B cell (primary cell): ENCODE measurements around the gene PNKP. TPM values are rescaled to one million over a fixed set of nuclear protein-coding genes. Genes with fewer than 3 reads are reported as not detected.

ENCODE experiments used
- ATAC-seq: fragments of 200-7000 bp; cut with Tn5 transposase; one replicate; pipeline ENCODE4 v1.10.0; 2021; ENCODE audit warnings: low read depth, mild to moderate bottlenecking, moderate number of reproducible peaks, moderate library complexity
- CTCF ChIA-PET: fragments of 350-600 bp; sonication (Branson Sonifier 250); formaldehyde crosslinking; loops from one replicate; lab custom pipeline; 2021; ENCODE audit warnings: antibody characterized with exemption, inconsistent platforms; lab: Charles Lee
- POLR2A ChIA-PET: fragments of 350-600 bp; sonication (Branson Sonifier 250); formaldehyde crosslinking; loops from one replicate; lab custom pipeline; 2021; ENCODE audit warnings: antibody characterized with exemption; lab: Charles Lee
- DNase-seq: peaks from one replicate; pipeline ENCODE4 v3.0.0; 2013
- H2AFZ ChIP-seq: 2 replicates; pipeline ENCODE4 v1.6.1; 2012; ENCODE audit warnings: mild to moderate bottlenecking, low read depth, low read length; ENCODE audit not compliant: insufficient read depth, poor library complexity, severe bottlenecking
- H3K27ac ChIP-seq, 2 donors: 1 replicate in 1 of 2; 2 replicates in 1 of 2; pipeline ENCODE4 v1.5.1; 2012 to 2013; ENCODE audit warnings: low read length in 2 of 2, mild to moderate bottlenecking in 2 of 2, moderate library complexity in 1 of 2
- H3K27me3 ChIP-seq, 4 experiments: fragments of 200-600 bp in 1 of 4; sonication (generic) in 1 of 4; replicated peaks in 1 of 4; 1 replicate in 2 of 4; 2 replicates in 2 of 4; pipeline versions ENCODE4 v1.6.1 to v1.7.0; 2013 to 2016; ENCODE audit warnings: low read length in 3 of 4, mild to moderate bottlenecking in 2 of 4, mixed read lengths in 1 of 4, moderate library complexity in 1 of 4; ENCODE audit not compliant: insufficient read depth in 4 of 4, control insufficient read depth in 3 of 4; ENCODE audit errors: control extremely low read depth in 1 of 4
- H3K36me3 ChIP-seq, 2 experiments: replicated peaks in 1 of 2; 1 replicate in 1 of 2; 2 replicates in 1 of 2; pipeline versions ENCODE4 v1.6.1 to v1.7.1; 2013; ENCODE audit warnings: low read length in 1 of 2; ENCODE audit not compliant: insufficient read depth in 2 of 2, control insufficient read depth in 1 of 2; ENCODE audit errors: control extremely low read depth in 1 of 2, extremely low read depth in 1 of 2
- H3K4me1 ChIP-seq, 2 donors: fragments of 200-600 bp in 1 of 2; sonication (generic) in 1 of 2; 1 replicate in 1 of 2; 2 replicates in 1 of 2; pipeline versions ENCODE4 v1.5.1 to v1.6.1; 2013 to 2017; ENCODE audit warnings: low read length in 2 of 2; ENCODE audit not compliant: control insufficient read depth in 2 of 2, insufficient read depth in 2 of 2
- H3K4me2 ChIP-seq: replicated peaks from 2 replicates; pipeline ENCODE3; 2012; ENCODE audit warnings: mild to moderate bottlenecking, low read depth, low read length; ENCODE audit not compliant: poor library complexity, severe bottlenecking
- H3K4me3 ChIP-seq, 5 experiments: fragments of 200-600 bp in 1 of 5; sonication (generic) in 1 of 5; 1 replicate in 3 of 5; 2 replicates in 2 of 5; pipeline versions ENCODE4 v1.5.1 to v1.7.0; 2011 to 2016; ENCODE audit warnings: low read length in 4 of 5, mild to moderate bottlenecking in 4 of 5, low read depth in 2 of 5, control low read depth in 1 of 5, moderate library complexity in 1 of 5; ENCODE audit not compliant: insufficient read depth in 1 of 5; ENCODE audit errors: control extremely low read depth in 1 of 5, extremely low read depth in 1 of 5
- H3K79me2 ChIP-seq: fragments of 200-600 bp; sonication (generic); one replicate; pipeline ENCODE4 v1.6.0; 2016; ENCODE audit warnings: low read length; ENCODE audit not compliant: control insufficient read depth, insufficient read depth
- H3K9ac ChIP-seq: fragments of 200-600 bp; sonication (generic); 2 replicates; pipeline ENCODE4 v1.6.1; 2017; ENCODE audit warnings: mild to moderate bottlenecking, low read length, moderate library complexity
- H3K9me3 ChIP-seq, 3 donors: one replicate each; pipeline versions ENCODE4 v1.6.1 to v1.7.1; 2013; ENCODE audit warnings: low read length in 2 of 3; ENCODE audit not compliant: control insufficient read depth in 2 of 3, insufficient read depth in 1 of 3; ENCODE audit errors: control extremely low read depth in 1 of 3
- H4K20me1 ChIP-seq: 2 replicates; pipeline ENCODE4 v1.6.0; 2012; ENCODE audit warnings: mild to moderate bottlenecking, low read length; ENCODE audit not compliant: insufficient read depth, control insufficient read depth, poor library complexity, severe bottlenecking
- H3K27ac Mint-ChIP-seq: one replicate; pipeline ENCODE4 v1.8.0; 2021; ENCODE audit warnings: mixed read lengths
- H3K27me3 Mint-ChIP-seq: one replicate; pipeline ENCODE4 v1.8.0; 2021; ENCODE audit warnings: mixed read lengths
- H3K4me1 Mint-ChIP-seq: one replicate; pipeline ENCODE4 v1.8.0; 2021; ENCODE audit warnings: mixed read lengths
- H3K4me3 Mint-ChIP-seq: one replicate; pipeline ENCODE4 v1.8.0; 2021; ENCODE audit warnings: mixed read lengths
- H3K9me3 Mint-ChIP-seq: one replicate; pipeline ENCODE4 v1.8.0; 2022; ENCODE audit warnings: mixed read lengths; ENCODE audit not compliant: insufficient read depth
- EZH2 ChIP-seq: IDR thresholded peaks from 2 replicates; pipeline ENCODE4 v1.6.1; 2012; ENCODE audit warnings: borderline replicate concordance, low read depth, mild to moderate bottlenecking, moderate library complexity, low read length; ENCODE audit not compliant: insufficient read depth, poor library complexity, severe bottlenecking
- WGBS: methylation state at CpG from one replicate; pipeline ENCODE4 v1.1.5; 2013; ENCODE audit warnings: missing lambda C conversion rate; ENCODE audit not compliant: insufficient coverage; 5-methylcytosine and 5-hydroxymethylcytosine counted together
- intact Hi-C: fragments of 100-400 bp; cut with micrococcal nuclease; formaldehyde crosslinking; loops from one replicate; pipeline ENCODE4 v1.10.0; 2022
- polyA plus RNA-seq: library from polyadenylated mRNA; depleted of rRNA; stranded (reverse); fragments of >200 nt; gene quantifications from 2 replicates; pipeline ENCODE4 v1.2.3, GENCODE V29; 2012
- total RNA-seq, 2 donors: library from RNA; stranded (reverse); fragments of 120-200 nt in 1 of 2; gene quantifications; 1 replicate in 1 of 2; 2 replicates in 1 of 2; pipeline versions ENCODE4 v1.2.3 to v1.2.4, GENCODE V29; 2013 to 2022
- TF ChIP-seq, protein P1 (sequence below): fragments of 200-600 bp; IDR thresholded peaks from one replicate; pipeline ENCODE4 v1.8.0; 2022; ENCODE audit warnings: antibody characterized with exemption, mild to moderate bottlenecking

The PNKP gene
- total and polyA plus RNA-seq, 2 donors (not counting 1 experiment from before 2014, with no cell fraction given) = 173 to 274 TPM

DNA sequence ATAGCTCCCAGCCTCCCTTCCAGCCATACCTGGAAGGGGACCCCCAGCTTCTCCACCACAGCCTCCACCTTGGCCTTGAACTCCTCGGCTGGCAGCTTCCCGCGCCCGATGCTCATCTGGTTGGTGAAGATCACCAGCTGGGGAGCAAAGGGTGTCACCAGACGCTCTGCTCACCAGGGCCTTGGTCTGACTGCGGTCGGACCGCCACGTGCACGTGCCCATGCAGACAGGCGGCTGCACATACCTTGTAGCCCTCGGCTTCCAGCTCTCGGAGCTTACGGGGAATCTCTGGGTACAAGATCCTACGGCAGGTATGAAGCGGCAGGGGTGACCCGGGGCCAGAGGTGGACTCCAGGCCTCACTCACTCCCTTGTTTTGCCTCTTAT, 3.4 kb downstream of the PNKP start:
- Mint-ChIP-seq H3K4me3 (no peak overlapping the region), H3K4me1 (peaks cover 40% of the 10 kb centered on the region)
- WGBS = 97% methylated on average over 17 of the region's 17 CpGs

More for the DNA sequence above, 3.4 kb downstream of the PNKP start:
- Histone ChIP-seq H3K36me3 (peaks cover 0 to 50% of the 10 kb centered on the region in 2 experiments), H3K27me3 (no peaks in the 10 kb centered on the region), H3K4me1 (peaks cover 18 to 35% of the 10 kb centered on the region in 2 donors), H2AFZ (no peak overlapping the region), H4K20me1 (peaks cover 63% of the 10 kb centered on the region), H3K27ac (no peak overlapping the region), H3K4me2 (no peak overlapping the region), H3K4me3 (no peak overlapping the region), H3K9ac (no peak overlapping the region), H3K9me3 (peaks cover 0 to 17% (median 0%) of the 10 kb centered on the region in 3 donors), H3K79me2 (peaks cover 45% of the 10 kb centered on the region)
- no peak for ATAC-seq
- Mint-ChIP-seq H3K27me3 (no peaks in the 10 kb centered on the region), H3K27ac (no peak overlapping the region), H3K9me3 (no peaks in the 10 kb centered on the region)
- intact Hi-C loops = no loop called here
- ChIA-PET CTCF (interaction anchor here (0.6 kb wide), 1 partner anchor 419 kb away, joined by 4 read pairs; no protein-coding TSS in a partner anchor), POLR2A (interaction anchor here (1.0 to 1.5 kb wide), 2 partner anchors 13 to 54 kb away, joined by 4 to 10 read pairs; partner anchors contain the start of gene PTOV1)
- TF ChIP-seq, protein P1, sequence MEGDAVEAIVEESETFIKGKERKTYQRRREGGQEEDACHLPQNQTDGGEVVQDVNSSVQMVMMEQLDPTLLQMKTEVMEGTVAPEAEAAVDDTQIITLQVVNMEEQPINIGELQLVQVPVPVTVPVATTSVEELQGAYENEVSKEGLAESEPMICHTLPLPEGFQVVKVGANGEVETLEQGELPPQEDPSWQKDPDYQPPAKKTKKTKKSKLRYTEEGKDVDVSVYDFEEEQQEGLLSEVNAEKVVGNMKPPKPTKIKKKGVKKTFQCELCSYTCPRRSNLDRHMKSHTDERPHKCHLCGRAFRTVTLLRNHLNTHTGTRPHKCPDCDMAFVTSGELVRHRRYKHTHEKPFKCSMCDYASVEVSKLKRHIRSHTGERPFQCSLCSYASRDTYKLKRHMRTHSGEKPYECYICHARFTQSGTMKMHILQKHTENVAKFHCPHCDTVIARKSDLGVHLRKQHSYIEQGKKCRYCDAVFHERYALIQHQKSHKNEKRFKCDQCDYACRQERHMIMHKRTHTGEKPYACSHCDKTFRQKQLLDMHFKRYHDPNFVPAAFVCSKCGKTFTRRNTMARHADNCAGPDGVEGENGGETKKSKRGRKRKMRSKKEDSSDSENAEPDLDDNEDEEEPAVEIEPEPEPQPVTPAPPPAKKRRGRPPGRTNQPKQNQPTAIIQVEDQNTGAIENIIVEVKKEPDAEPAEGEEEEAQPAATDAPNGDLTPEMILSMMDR = no peak
- no peak for TF ChIP-seq EZH2
- DNase-seq = no peak
